Spinal cord (tissue), 10 donors: ENCODE data around the gene ZBTB2. TPM values are rescaled to one million over a fixed set of nuclear protein-coding genes. Genes with fewer than 3 reads are reported as not detected.
"Not testable (repeated sequence)": the region's sequence is repeated elsewhere in the genome, so short reads cannot be mapped to it uniquely, and the experiment has no call there.

Experiments used
- DNase-seq, 6 donors: peaks; one replicate each; pipeline versions ENCODE4 v3.0.0 to v3.0.0-alpha.2; 2013 to 2015; ENCODE audit warnings: low spot score in 6 of 6, low read depth in 4 of 6
- H3K27ac ChIP-seq: one replicate; pipeline ENCODE4 v1.5.1; 2013; ENCODE audit warnings: low read depth, low read length, control low read depth
- H3K27me3 ChIP-seq: one replicate; pipeline ENCODE4 v1.6.1; 2013; ENCODE audit warnings: low read length; ENCODE audit not compliant: control insufficient read depth, insufficient read depth
- H3K36me3 ChIP-seq: one replicate; pipeline ENCODE4 v1.6.1; 2013; ENCODE audit warnings: low read length; ENCODE audit not compliant: control insufficient read depth, insufficient read depth
- H3K4me1 ChIP-seq: one replicate; pipeline ENCODE4 v1.6.1; 2013; ENCODE audit warnings: low read length; ENCODE audit not compliant: control insufficient read depth, insufficient read depth
- H3K4me3 ChIP-seq: one replicate; pipeline ENCODE4 v1.5.1; 2013; ENCODE audit warnings: low read depth, low read length, control low read depth
- H3K9me3 ChIP-seq: one replicate; pipeline ENCODE4 v1.6.1; 2013; ENCODE audit warnings: low read length; ENCODE audit not compliant: control insufficient read depth, insufficient read depth
- WGBS: methylation state at CpG from one replicate; pipeline ENCODE4 v1.1.5; 2013; ENCODE audit warnings: missing lambda C conversion rate; ENCODE audit not compliant: insufficient coverage; 5-methylcytosine and 5-hydroxymethylcytosine counted together
- polyA plus RNA-seq, 2 donors: library from polyadenylated mRNA; unstranded; fragments of 120-200 nt; gene quantifications; one replicate each; pipeline ENCODE4 v1.2.1, GENCODE V29; 2013; ENCODE audit not compliant: insufficient read length in 2 of 2
- total RNA-seq, 2 donors: library from RNA; depleted of rRNA in 1 of 2; stranded (reverse); fragments of 120-200 nt in 1 of 2; fragments of >200 nt in 1 of 2; gene quantifications; one replicate each; pipeline versions ENCODE4 v1.2.3 to v1.2.4, GENCODE V29; 2013 to 2014
- donor health status: healthy.

ZBTB2 gene
- total and polyA plus RNA-seq, 4 donors = 8.9 to 13.9 (median 11.1) TPM

- peak overlapping the region; percentile 80 for H3K4me3 ChIP-seq
- peaks cover 21% of the 10 kb centered on the region for H3K4me1 ChIP-seq
- H3K9me3 ChIP-seq = no peaks in the 10 kb centered on the region
- DNase-seq = peak in 2 of 6 donors; percentile 52 to 94
- 3% methylated on average over 42 of the region's 46 CpGs for WGBS
- peak overlapping the region; percentile 91 for H3K27ac ChIP-seq
- H3K27me3 ChIP-seq = no peaks in the 10 kb centered on the region
- H3K36me3 ChIP-seq = peaks cover 4% of the 10 kb centered on the region
Observed at GRCh38 chr6:151325075-151326050, 66.0 kb downstream of the ZBTB2 start.

DNA sequence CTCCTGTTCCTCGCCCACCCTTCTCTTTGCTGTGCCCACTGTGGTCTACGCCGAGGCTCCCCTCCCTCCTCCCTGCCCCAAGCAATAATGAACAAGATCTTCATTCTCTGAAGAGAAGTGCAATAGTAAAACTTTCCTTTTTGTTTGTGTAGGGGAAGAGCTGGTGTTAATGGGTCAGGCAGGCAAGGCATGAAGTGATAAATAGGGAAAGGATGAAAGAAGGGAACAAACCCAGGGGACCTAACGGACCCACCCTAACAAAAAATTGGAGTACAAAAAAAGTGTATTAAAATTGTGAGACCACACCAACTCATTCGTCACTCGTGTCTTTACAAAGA lies 66.9 kb downstream of the ZBTB2 start:
- Histone ChIP-seq H3K27ac (peak overlapping the region; percentile 91), H3K4me1 (peaks cover 21% of the 10 kb centered on the region), H3K36me3 (peaks cover 4% of the 10 kb centered on the region), H3K4me3 (no peak overlapping the region), H3K9me3 (no peaks in the 10 kb centered on the region), H3K27me3 (no peaks in the 10 kb centered on the region)
- WGBS = 100% methylated on average over 1 of the region's 6 CpGs
- no peak for DNase-seq

DNA sequence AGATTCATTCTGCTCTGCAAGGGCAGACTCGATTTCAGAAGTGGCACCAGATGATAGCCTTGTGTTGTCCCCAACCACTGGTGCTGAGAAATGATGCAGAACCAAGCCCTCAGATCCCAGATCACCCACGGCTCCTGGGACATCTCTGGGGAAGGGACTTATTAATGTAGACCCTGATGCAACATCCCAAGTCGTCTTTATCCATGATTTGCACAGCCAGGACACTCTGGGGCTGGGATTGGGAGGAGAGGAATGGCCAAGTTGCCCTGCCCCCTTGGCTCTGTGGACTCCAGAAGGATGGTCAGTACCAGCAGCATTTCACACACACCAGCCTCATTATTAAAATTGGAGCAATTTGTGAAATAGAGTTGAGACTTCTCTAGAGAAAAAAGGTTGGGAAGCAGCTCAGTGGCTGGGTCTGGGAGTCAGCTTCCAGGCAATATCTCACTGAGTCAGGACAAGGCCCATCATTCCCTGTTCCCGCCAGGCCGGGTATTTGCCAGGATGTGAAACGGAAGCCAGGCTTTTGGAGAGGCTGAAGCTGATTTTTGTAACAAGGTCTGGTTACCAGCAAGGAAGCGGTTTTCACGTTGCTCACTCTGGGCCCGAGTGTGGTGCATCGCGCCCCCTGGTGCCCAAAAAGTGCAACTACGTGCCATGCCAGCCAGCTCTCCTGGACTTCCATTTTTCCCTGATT lies 67.4 kb downstream of the ZBTB2 start:
- Histone ChIP-seq H3K9me3 (no peaks in the 10 kb centered on the region), H3K4me3 (no peak overlapping the region), H3K4me1 (peaks cover 21% of the 10 kb centered on the region), H3K27me3 (no peaks in the 10 kb centered on the region), H3K36me3 (peaks cover 4% of the 10 kb centered on the region), H3K27ac (peak overlapping the region; percentile 91)
- DNase-seq = peak in 5 of 6 donors; percentile 63 to 96 (median 83)
- WGBS = 9% methylated on average over 11 of the region's 12 CpGs

GRCh38 chr6:151322570-151322969 lies 68.8 kb downstream of the ZBTB2 start:
- Histone ChIP-seq H3K27ac (no peak overlapping the region), H3K4me3 (no peak overlapping the region), H3K27me3 (no peaks in the 10 kb centered on the region), H3K4me1 (peaks cover 21% of the 10 kb centered on the region), H3K36me3 (peaks cover 4% of the 10 kb centered on the region), H3K9me3 (no peaks in the 10 kb centered on the region)
- 100% methylated on average over 6 of the region's 9 CpGs for WGBS
- DNase-seq = no peak

DNA sequence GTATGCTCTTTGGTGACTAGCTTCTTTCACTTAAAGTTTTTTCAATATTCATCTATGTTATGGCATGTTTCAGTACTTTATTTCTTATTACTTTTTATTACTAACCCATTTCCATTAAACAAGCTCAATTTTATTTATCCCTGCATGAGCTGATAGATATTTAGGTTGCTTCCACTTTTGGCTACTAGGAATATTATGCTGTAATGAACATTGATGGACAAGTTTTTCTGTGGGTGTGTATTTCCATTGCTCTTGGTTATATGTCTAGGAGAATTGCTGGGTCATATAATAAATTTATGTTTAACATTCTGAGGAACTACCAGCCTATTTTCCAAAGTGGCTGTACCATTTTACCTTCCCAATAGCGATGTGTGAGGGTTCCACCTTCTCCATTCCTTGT lies 69.9 kb downstream of the ZBTB2 start:
- no CpG with 5 or more reads among the region's 1 CpG for WGBS
- DNase-seq = no peak
- Histone ChIP-seq H3K27me3 (no peaks in the 10 kb centered on the region), H3K36me3 (peaks cover 4% of the 10 kb centered on the region), H3K9me3 (no peaks in the 10 kb centered on the region), H3K4me3 (no peak overlapping the region), H3K27ac (no peak overlapping the region), H3K4me1 (peaks cover 21% of the 10 kb centered on the region)

- Histone ChIP-seq H3K4me1 (peaks cover 12% of the 10 kb centered on the region), H3K36me3 (peaks cover 4% of the 10 kb centered on the region), H3K27ac (no peak overlapping the region), H3K27me3 (no peaks in the 10 kb centered on the region), H3K9me3 (no peaks in the 10 kb centered on the region), H3K4me3 (no peak overlapping the region)
- 91% methylated on average over 4 of the region's 7 CpGs for WGBS
- DNase-seq = no peak
Observed at GRCh38 chr6:151320140-151320539, 71.2 kb downstream of the ZBTB2 start.

GRCh38 chr6:151317995-151318365 lies 73.4 kb downstream of the ZBTB2 start:
- no peak for DNase-seq
- H3K9me3 ChIP-seq = no peaks in the 10 kb centered on the region
- 73% methylated on average over 2 of the region's 3 CpGs for WGBS
- H3K4me3 ChIP-seq = no peak overlapping the region
- no peaks in the 10 kb centered on the region for H3K27me3 ChIP-seq
- H3K36me3 ChIP-seq = peaks cover 4% of the 10 kb centered on the region
- no peak overlapping the region for H3K27ac ChIP-seq
- no peaks in the 10 kb centered on the region for H3K4me1 ChIP-seq

DNA sequence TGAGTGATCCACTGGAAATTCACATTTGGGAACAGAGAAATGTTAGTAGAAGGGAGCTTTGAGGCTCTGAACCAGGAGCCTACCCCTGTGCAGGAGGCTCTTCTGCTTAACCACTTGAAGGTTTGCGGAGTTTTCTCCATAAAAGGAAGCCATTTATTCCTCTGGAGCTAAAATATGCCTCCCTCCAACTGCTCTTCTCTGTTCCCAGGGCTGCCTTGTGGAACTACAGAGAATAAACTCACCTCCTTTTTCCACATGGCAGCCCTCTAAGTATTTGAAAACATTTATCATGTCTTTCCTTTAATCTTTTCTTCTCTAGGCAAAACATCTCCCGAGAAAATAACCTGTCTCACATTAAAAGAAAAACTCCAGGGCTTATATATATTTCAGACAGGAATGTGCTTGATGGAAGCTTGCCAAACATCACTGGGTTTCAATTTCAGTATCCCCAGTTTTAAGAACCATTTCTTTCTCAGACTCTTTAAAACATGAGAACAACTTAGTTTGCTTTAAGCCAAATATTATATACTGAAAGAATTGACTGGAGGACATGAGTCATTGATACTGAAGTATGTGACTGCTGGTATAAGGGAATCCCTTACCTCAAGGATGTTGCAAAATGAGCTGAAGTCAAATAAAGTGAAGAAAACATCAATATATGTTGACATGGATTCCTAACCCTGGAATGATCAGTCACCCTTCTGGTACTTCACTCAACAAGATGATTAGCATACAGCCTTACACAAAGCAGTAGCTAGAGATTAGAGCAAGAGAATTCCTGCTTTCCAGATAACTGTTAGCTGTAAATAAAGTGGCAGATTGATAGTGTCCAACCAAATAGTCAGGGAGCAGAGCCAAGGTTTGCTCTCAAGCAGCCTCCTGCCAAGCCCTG lies 74.0 kb downstream of the ZBTB2 start:
- H3K36me3 ChIP-seq = peaks cover under 1% of the 10 kb centered on the region
- H3K4me3 ChIP-seq = no peak overlapping the region
- H3K4me1 ChIP-seq = no peaks in the 10 kb centered on the region
- peak in 1 of 6 donors; percentile 43 for DNase-seq
- H3K27me3 ChIP-seq = no peaks in the 10 kb centered on the region
- H3K9me3 ChIP-seq = no peaks in the 10 kb centered on the region
- H3K27ac ChIP-seq = peak overlapping the region; percentile 48
- whole genome bisulfite sequencing = 83% methylated on average over 1 of the region's 2 CpGs

- H3K27me3 ChIP-seq, H3K4me3 ChIP-seq, H3K27ac ChIP-seq, H3K9me3 ChIP-seq, DNase-seq, H3K36me3 ChIP-seq, H3K4me1 ChIP-seq: not testable (repeated sequence)
- WGBS = no CpG with 5 or more reads among the region's 3 CpGs
Observed at GRCh38 chr6:151315661-151316060, 75.7 kb downstream of the ZBTB2 start.
